Middle frontal gyrus (tissue), 1 donor: ENCODE data around the gene DDT.
"Not testable (repeated sequence)": the region's sequence is repeated elsewhere in the genome, so short reads cannot be mapped to it uniquely, and the experiment has no call there.

Experiments
- DNase-seq: peaks from one replicate; pipeline ENCODE4 v3.0.0-alpha.2; 2015; ENCODE audit warnings: low spot score; ENCODE audit errors: extremely low spot score

DDT gene

DNA sequence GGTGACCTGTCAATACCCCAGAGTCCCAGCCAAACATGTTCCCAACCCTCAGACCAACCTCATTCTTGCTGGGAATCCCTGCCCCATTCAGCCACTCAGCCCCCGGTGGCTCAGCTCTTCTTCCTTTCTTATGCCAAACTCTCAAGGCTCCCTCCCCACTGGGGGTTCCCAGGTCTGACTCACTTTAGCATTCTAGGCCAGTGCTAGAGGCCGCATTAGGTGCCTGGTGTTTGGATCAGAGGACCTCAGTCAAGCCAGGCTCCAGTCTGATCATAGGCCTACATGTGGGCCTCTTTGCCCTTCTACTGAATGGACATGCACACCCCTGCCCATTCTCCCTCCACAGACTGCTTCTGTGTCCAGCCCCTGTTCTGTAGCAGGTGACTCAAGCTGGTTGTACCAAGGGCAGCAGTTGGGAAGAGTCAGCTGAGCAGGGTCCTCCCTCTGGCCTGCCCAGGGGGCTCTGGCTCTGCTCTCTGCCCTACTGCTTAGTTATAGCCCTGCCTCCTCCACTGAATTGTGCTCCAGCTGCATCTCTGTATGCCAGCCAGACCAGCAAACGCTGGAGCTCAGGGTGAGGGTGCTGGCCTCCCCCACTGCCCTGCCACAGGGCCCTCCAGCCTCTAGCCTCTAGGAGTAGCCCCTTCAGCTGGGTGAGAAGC lies 15.5 kb upstream of the DDT start:
- not testable (repeated sequence) for DNase-seq

DNA sequence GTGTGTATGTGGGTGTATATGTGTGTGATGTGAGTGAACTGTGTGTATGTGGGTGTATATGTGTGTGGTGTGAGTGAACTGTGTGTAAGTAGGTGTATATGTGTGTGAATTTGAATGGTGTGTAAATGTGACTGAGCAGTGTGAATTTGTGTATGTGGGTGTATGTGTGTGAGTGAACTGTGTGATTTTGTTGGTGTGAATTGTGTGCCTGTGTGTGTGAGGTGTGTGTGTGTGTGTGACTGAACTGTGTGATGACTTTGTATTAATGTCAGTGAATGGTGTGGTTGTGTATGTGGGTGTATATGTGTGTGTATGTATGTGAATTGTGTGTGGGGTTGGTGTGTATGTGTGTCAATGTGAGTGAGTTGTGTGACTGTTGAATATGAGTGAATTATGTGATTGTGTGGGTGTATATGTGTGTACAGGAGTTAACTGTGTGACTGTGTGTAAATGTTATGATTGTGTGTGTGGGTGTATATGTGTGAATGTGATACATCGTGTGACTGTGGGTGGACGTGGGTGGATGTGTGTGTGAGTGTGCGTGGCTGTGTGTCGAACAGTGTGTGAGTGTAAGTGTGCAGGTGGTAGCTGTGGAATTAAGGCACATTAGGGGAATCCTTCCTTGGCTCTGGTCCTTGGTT lies 12.4 kb upstream of the DDT start:
- DNase-seq, result not testable (repeated sequence)

DNA sequence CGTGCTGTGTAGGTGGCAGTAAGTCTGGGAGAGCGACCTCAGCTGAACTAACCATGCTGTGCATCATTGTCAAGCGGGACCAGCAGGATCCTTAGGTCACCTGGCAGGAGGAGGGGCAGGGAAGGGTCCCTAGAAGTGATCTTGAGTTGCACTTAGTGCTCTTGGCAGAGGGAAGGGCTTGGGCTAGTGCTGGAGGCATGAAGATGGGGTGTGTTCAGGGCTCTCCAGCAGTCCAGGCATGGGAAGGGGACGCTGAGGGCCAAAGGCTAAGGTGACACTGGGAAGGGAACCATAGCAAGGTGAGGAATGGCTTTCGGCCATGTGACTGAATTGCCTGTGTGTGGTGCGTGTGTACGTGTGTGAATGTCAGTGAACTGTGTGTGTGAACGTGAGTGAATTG lies 11.8 kb upstream of the DDT start:
- not testable (repeated sequence) for DNase-seq

DNA sequence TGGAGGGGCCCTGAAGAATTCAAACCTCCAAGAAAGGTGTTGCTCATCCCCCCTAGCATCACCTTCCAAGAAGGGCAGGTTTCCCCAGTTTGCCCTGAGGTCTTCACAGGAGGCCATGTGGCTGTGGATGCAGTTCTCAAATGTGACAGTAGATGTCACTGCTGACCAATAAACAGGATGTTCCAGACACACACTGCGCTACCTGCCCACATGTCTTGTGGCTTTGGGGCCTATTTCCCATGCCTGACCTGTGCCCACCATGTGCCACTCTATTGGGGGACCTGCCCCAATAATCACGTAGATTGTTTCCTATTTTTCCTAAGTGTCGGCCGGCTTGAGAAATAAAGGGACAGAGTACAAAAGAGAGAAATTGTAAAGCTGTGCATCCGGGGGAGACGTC lies 10.2 kb upstream of the DDT start:
- DNase-seq, result peak; percentile 6

DNA sequence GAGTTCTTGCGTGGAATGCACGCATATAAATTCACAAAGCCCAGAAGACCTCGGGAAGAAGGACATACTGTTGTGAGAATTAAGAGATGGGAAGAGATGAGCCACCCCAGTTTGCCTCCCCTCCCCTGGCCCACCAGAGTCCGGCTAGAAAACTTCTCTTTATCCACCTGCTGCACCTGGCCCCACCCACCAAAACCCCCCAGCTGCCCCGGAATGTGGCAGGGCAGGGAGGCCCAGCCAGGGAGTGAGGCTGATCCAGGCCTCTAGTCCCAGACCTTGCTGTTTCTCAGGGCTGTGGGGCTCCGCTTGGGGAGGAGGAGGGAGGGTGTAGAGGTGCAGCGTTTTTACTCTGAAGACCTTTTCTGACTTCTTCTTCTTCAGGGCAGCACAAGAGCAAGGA lies 6.3 kb upstream of the DDT start:
- not testable (repeated sequence) for DNase-seq

DNA sequence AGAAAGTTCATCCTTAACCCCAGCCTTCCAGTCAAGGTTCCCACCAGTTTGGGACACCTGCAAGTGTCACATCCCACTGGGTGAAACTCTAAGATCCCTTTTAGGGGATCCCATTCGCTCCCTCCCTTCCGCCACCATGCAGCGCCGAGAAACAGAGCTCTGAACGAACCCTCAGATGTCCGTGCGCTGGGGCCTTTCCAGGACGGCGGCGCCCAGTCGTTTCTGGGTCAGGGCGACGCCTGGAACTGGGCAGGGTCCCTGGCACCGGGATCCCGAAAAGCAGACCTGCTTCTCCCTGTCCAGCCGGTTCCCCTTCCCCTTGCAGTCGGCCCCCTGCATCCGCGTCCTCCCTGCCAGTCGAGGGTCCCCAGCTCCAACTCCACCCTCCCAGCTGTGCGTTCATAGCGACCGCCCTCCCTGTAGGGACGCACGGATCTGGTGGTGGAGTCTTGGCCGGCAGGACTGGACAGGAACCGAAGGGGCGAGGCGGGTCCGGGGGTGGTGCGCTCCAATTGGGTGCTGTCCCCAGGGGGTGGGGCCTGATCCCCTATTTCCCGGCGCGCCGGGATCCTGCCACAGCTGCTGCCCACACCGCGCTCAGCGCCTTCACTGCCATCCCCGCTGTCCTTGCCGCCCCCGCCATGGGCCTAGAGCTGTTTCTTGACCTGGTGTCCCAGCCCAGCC lies 5.5 kb upstream of the DDT start, which contains the start of gene GSTT2:
GSTT2 (plus strand) TSS at position 578 of the 684 bp plus-strand sequence.
- DNase-seq, result not testable (repeated sequence)

DNA sequence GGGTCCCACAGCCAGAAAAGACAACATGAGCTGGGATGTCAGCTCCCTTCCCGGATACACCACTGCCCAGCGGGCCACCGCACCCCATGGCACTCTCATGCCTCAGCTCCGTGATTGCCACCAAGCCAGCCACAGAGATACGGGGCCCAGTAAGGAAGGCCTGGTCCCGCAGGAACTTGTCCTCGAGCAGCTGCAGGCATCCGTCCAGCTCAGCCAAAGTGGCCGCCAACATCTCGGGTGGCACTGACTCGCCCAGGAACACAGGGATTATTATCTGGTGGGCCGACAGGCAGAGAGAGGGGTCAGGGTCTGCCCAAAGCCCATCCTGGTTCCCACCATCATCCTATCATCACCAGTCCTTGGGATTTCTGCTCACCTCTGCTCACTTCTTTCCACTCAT lies 3.1 kb upstream of the DDT start:
- DNase-seq, result not testable (repeated sequence)

DNA sequence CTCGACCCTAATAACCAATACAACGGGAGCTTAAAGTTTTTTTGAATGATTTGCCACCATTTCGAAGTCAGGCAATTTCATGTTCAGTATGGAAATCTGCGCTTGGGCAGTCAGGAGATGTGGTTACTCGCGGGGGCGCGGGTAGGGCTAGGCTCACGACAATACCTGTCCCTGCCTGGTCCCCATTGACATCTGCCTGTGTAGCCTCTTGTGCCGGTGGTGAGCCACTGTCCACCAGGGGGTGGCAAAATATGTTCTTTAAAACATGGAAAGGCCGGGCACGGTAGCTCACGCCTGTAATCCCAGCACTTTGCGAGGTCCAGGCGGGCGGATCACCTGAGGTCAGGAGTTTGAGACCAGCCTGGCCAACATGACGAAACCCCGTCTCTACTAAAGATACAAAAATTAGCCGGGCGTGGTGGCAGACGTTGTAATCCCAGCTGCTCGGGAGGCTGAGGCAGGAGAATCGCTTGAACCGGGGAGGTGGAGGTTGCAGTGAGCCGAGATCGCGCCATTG lies 653 bp upstream of the DDT start:
- DNase-seq, result not testable (repeated sequence)

DNA sequence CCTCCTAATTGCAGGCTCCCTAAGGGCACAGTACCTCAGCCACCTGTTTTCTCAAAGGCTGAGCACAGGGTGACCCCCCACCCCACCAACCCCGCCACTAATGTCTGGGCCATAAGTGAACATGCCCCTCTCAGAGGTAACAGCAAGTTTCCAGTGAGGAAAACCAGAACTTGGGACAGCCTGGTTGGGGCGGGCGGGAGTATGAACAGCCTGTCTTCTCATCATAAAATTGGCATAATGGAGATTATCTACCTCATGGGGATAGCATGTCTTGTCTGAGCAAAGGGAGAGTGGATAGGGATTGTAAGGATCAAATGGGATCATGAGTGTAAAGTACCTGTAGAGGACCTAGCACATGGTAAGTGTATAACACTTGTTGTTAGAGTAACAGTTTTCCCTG lies 2.3 kb downstream of the DDT start:
- DNase-seq, result not testable (repeated sequence)

DNA sequence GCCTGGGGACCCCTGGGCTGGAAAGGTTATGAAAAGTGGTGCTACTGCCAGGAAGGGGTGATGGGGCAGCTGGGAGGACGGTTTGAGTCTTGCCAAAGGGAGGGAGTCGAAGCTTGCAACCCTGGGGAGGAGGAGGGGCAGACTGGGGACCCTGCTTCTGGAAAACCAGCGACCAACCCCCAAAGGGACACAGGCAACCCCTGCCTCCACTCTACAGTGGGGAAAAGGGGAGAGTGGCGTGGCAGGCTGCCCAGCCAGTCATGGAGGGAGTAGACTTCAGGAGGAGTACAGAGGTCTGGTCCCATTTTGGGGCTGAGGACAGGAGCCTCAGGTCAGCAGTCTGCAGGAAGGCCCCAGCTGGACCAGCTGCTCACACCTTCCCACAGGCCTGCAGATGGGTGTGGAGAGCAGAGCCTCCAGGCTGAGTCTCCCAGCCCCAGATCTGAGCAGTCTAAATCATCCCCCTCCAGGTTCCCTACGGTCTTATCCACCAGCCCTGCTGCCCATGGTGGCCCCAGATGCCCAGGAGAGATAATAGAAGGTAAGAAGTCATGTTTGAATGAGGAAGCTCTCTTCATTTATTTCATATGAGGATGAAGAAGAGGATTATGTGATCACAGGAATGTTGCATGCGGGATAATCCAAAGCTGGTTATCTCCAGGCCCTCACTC lies 3.3 kb downstream of the DDT start:
- DNase-seq, result no peak

DNA sequence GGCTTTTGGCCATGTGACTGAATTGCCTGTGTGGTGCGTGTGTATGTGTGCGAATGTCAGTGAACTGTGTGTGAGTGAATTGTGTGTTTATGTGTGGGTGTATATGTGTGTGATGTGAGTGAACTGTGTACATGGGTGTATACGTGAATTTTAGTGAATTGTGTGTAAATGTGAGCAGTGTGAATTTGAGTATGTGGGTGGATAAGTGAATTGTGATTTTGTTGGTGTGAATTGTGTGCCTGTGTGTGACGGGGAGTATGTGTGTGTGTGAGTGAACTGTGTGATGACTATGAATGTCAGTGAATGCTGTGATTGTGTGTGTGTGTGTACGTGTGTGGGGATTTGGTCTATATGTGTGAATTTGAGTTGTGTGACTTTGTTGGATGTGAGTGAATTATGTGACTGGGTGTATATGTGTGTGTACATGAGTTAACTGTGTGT lies 4.0 kb downstream of the DDT start:
- no peak for DNase-seq

DNA sequence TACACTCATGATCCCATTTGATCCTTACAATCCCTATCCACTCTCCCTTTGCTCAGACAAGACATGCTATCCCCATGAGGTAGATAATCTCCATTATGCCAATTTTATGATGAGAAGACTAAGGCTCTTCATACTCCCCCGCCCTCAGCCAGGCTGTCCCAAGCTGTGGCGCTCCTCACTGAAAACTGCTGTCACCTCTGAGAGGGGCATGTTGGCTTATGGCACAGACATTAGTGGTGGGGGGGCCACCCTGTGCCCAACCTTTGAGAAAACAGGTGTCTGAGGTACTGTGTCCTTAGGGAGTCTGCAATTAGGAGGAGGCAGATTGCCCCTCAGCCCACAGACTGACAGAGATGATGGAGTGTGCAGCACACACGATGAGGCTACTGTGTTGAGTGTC lies 5.2 kb downstream of the DDT start:
- DNase-seq, result no peak

DNA sequence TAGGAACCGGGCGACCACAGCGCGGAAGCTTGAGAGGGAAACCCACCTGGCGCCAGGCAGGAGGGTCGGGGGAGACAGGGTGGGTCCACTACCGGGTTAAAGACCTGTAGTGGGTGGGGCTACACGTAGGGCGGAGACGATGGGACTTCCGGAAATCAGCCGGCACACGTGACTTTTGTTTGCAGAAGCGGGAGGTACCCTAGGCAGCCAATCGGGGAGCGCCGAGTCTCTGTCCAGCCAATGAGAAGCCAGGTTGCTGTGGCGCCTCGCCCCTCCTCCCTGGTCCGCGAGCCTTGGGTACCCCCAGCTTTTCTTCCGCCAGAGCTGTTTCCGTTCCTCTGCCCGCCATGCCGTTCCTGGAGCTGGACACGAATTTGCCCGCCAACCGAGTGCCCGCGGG lies 7.7 kb downstream of the DDT start, which contains the start of gene DDTL:
DDTL (plus strand) TSS at position 321 of the 400 bp plus-strand sequence; CDS start at position 348, 27 bp downstream.
- DNase-seq, result not testable (repeated sequence)

DNA sequence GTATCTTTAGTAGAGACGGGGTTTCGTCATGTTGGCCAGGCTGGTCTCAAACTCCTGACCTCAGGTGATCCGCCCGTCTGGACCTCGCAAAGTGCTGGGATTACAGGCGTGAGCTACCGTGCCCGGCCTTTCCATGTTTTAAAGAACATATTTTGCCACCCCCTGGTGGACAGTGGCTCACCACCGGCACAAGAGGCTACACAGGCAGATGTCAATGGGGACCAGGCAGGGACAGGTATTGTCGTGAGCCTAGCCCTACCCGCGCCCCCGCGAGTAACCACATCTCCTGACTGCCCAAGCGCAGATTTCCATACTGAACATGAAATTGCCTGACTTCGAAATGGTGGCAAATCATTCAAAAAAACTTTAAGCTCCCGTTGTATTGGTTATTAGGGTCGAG lies 8.1 kb downstream of the DDT start:
- not testable (repeated sequence) for DNase-seq

DNA sequence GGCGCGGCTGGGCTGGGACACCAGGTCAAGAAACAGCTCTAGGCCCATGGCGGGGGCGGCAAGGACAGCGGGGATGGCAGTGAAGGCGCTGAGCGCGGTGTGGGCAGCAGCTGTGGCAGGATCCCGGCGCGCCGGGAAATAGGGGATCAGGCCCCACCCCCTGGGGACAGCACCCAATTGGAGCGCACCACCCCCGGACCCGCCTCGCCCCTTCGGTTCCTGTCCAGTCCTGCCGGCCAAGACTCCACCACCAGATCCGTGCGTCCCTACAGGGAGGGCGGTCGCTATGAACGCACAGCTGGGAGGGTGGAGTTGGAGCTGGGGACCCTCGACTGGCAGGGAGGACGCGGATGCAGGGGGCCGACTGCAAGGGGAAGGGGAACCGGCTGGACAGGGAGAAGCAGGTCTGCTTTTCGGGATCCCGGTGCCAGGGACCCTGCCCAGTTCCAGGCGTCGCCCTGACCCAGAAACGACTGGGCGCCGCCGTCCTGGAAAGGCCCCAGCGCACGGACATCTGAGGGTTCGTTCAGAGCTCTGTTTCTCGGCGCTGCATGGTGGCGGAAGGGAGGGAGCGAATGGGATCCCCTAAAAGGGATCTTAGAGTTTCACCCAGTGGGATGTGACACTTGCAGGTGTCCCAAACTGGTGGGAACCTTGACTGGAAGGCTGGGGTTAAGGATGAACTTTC lies 13.0 kb downstream of the DDT start, which contains the start of gene GSTT2B:
GSTT2B (minus strand) TSS at position 112 of the 688 bp plus-strand sequence; CDS start at position 48, 64 bp downstream.
- not testable (repeated sequence) for DNase-seq

DNA sequence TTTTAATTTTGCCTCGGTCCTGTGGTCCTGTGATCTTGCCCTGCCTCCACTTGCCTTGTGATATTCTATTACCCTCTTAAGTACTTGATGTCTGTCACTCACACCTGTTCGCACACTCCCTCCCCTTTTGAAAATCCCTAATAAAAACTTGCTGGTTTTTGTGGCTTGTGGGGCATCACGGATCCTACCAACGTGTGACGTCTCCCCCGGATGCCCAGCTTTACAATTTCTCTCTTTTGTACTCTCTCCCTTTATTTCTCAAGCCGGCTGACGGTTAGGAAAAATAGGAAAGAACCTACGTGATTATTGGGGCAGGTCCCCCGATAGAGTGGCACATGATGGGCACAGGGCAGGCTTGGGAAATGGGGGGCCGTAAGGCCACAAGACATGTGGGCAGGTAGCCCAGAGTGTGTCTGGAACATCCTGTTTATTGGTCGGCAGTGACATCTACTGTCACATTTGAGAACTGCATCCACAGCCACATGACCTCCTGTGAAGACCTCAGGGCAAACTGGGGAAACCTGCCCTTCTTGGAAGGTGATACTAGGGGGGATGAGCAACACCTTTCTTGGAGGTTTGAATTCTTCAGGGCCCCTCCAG lies 17.8 kb downstream of the DDT start:
- peak; percentile 79 for DNase-seq

DNA sequence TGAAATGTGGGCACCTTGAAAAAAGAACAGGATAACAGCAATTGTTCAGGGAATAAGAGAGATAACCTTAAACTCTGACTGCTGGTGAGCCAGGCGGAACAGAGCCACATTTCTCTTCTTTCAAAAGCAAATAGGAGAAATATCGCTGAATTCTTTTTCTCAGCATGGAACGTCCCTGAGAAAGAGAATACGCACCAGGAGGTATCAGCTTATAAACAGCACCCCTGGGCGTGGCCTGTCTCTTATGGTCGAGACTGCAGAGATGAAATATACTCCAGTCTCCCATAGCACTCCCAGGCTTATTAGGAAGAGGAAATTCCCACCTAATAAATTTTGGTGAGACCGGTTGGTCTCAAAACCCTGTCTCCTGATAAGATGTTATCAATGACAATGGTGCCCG lies 18.4 kb downstream of the DDT start:
- not testable (repeated sequence) for DNase-seq

DNA sequence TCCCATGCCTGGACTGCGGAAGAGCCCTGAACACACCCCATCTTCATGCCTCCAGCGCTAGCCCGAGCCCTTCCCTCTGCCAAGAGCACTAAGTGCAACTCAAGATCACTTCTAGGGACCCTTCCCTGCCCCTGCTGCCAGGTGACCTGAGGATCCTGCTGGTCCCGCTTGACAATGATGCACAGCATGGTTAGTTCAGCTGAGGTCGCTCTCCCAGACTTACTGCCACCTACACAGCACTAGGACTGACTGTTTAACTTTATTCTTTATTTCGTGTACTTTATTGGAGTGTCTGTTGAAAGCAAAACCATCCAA lies 19.3 kb downstream of the DDT start:
- DNase-seq, result not testable (repeated sequence)

DNA sequence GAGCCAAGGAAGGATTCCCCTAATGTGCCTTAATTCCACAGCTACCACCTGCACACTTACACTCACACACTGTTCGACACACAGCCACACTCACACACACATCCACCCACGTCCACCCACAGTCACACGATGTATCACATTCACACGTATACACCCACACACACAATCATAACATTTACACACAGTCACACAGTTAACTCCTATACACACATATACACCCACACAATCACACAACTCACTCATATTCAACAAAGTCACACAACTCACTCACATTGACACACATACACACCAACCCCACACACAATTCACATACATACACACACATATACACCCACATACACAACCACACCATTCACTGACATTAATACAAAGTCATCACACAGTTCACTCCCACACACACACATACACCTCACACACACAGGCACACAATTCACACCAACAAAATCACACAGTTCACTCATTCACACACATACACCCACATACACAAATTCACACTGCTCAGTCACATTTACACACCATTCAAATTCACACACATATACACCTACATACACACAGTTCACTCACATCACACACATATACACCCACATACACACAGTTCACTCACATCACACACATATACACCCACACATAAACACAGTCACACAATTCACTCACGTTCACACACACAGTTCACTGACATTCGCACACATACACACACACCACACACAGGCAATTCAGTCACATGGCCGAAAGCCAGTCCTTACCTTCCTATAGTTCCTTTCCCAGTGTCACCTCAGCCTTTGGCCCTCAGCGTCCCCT lies 19.8 kb downstream of the DDT start:
- DNase-seq, result not testable (repeated sequence)

DNA sequence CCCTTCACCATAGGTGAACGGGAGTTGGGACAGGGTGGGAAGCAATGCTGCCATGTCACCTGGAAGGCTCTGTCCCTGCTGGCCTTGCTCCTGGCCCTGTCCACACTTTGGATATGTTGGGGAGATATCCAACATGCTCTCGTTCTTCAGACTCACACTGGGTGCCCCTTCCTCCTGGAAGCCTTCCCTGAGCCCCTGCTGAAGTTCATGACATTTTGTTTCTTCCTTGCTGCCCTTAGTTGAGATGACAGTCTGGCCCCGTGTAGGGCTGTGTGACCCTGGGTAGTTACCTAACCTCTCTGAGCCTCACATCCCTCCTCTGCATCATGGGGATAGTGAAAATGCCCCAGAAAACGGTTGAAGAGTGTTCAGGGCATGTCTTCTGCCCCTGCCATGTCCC lies 20.8 kb downstream of the DDT start:
- not testable (repeated sequence) for DNase-seq
